Activated CD8-positive, alpha-beta T cell treated with anti-CD3 and anti-CD28 coated beads, Interleukin-2, amount 10 ng/mL, durations not matched to agents 7 days and 5 days (primary cell): ENCODE data around the gene PKP3. TPM values are rescaled to one million over a fixed set of nuclear protein-coding genes. Genes with fewer than 3 reads are reported as not detected.
"Not testable (repeated sequence)": the region's sequence is repeated elsewhere in the genome, so short reads cannot be mapped to it uniquely, and the experiment has no call there.

Experiments
- ATAC-seq: fragments of 150-1000 bp; cut with Tn5 transposase; one replicate; pipeline ENCODE4 v1.10.0; 2021; ENCODE audit warnings: moderate library complexity
- CTCF ChIA-PET: fragments of 350-600 bp; sonication (Branson Sonifier 250); formaldehyde crosslinking; loops from one replicate; lab custom pipeline; 2021; ENCODE audit warnings: antibody characterized with exemption; lab: Charles Lee
- POLR2A ChIA-PET: fragments of 350-600 bp; sonication (Branson Sonifier 250); formaldehyde crosslinking; loops from one replicate; lab custom pipeline; 2021; ENCODE audit warnings: antibody characterized with exemption; lab: Charles Lee
- DNase-seq: peaks from one replicate; pipeline ENCODE4 v3.0.0-alpha.2; 2020
- H3K27ac Mint-ChIP-seq: one replicate; pipeline ENCODE4 v1.8.0; 2021; ENCODE audit warnings: mild to moderate bottlenecking, mixed read lengths
- H3K27me3 Mint-ChIP-seq: one replicate; pipeline ENCODE4 v1.8.0; 2021; ENCODE audit warnings: low read depth, mixed read lengths
- H3K36me3 Mint-ChIP-seq: one replicate; pipeline ENCODE4 v1.8.0; 2021; ENCODE audit warnings: low read depth, mixed read lengths
- H3K4me1 Mint-ChIP-seq: one replicate; pipeline ENCODE4 v1.8.0; 2021; ENCODE audit warnings: low read depth, mixed read lengths
- H3K4me3 Mint-ChIP-seq: one replicate; pipeline ENCODE4 v1.8.0; 2021; ENCODE audit warnings: mild to moderate bottlenecking, mixed read lengths
- H3K9me3 Mint-ChIP-seq: one replicate; pipeline ENCODE4 v1.8.0; 2022; ENCODE audit warnings: mixed read lengths; ENCODE audit not compliant: insufficient read depth
- total RNA-seq, 2 experiments: library from RNA; stranded (reverse); gene quantifications; one replicate each; pipeline ENCODE4 v1.2.3, GENCODE V29; 2021

The PKP3 gene, protein sequence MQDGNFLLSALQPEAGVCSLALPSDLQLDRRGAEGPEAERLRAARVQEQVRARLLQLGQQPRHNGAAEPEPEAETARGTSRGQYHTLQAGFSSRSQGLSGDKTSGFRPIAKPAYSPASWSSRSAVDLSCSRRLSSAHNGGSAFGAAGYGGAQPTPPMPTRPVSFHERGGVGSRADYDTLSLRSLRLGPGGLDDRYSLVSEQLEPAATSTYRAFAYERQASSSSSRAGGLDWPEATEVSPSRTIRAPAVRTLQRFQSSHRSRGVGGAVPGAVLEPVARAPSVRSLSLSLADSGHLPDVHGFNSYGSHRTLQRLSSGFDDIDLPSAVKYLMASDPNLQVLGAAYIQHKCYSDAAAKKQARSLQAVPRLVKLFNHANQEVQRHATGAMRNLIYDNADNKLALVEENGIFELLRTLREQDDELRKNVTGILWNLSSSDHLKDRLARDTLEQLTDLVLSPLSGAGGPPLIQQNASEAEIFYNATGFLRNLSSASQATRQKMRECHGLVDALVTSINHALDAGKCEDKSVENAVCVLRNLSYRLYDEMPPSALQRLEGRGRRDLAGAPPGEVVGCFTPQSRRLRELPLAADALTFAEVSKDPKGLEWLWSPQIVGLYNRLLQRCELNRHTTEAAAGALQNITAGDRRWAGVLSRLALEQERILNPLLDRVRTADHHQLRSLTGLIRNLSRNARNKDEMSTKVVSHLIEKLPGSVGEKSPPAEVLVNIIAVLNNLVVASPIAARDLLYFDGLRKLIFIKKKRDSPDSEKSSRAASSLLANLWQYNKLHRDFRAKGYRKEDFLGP
- under 1 TPM in 1 of 2 experiments, not detected in 1; 0.13 TPM for total RNA-seq

DNA sequence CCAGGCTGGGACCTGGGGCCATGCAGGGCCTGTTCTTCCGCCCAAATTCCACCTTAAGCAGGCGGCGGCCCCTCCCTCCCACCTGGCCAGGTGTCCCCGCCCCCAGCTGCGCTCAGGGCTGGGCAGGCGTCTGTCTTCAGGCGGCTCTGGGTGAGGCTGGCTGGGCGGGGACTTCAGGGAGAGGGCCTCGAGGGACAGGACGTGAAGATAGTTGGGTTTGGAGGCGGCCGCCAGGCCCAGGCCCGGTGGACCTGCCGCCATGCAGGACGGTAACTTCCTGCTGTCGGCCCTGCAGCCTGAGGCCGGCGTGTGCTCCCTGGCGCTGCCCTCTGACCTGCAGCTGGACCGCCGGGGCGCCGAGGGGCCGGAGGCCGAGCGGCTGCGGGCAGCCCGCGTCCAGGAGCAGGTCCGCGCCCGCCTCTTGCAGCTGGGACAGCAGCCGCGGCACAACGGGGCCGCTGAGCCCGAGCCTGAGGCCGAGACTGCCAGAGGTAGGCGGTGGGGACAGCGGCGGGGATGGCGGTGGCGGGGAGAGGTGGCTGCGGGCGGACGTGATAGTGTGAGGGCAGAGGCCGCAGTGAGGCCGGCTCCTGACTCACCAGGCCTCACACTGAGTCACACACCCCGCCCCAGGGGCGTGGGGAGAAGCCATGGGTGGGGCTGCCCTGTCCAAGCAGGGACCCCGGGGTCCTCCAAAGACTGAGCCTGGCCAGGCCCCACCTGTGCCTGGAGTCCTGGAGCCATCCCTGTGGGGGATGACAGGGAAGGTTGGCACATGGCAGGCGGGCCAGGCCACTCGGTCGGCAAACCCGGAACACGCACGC, at the start of gene PKP3:
Gene PKP3, plus strand, starts transcription at position 176 of the 824 bp plus-strand sequence. Its CDS starts 84 bp downstream, at position 260.
- Mint-ChIP-seq H3K4me3 (no peak within 1 kb of the TSS), H3K27ac (no peak within 1 kb of the TSS), H3K9me3 (no peaks in the 10 kb centered on the region), H3K27me3 (no peaks in the 10 kb centered on the region), H3K4me1 (peaks cover 8% of the 10 kb centered on the region), H3K36me3 (no peaks in the 10 kb centered on the region)
- no peak for DNase-seq
- POLR2A ChIA-PET, result no interaction called here
- ATAC-seq, result no peak
- CTCF ChIA-PET, result no interaction called here

- H3K4me3 Mint-ChIP-seq, result no peak overlapping the region
- CTCF ChIA-PET, result no interaction called here
- peaks cover 19% of the 10 kb centered on the region for H3K4me1 Mint-ChIP-seq
- ATAC-seq, result no peak
- POLR2A ChIA-PET, result no interaction called here
- peaks cover 7% of the 10 kb centered on the region for H3K36me3 Mint-ChIP-seq
- DNase-seq, result no peak
- H3K27me3 Mint-ChIP-seq, result peaks cover 2% of the 10 kb centered on the region
- H3K9me3 Mint-ChIP-seq, result no peaks in the 10 kb centered on the region
- no peak overlapping the region for H3K27ac Mint-ChIP-seq
Measured at GRCh38 chr11:344836-345578, 49.0 kb upstream of the PKP3 start.

DNA sequence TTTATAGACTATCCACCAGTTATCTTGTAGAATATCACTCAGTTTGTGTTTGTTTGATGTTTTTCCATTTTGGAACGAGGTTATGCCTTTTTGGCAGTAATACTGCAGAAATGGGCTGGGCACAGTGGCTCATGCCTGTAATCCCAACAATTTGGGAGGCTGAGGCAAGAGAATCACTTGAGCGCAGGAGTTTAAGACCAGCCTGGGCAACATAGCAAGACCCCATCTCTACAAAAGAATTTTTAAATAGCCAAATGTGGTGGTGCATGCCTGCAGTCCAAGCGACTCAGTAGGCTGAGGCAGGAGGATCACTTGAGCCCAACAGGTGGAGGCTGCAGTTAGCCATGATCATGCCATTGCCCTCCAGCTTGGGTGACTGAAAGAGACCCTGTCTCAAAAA, 47.5 kb upstream of the PKP3 start:
- ChIA-PET CTCF (no interaction called here), POLR2A (no interaction called here)
- Mint-ChIP-seq H3K27ac (no peak overlapping the region), H3K4me1 (peaks cover 24% of the 10 kb centered on the region), H3K27me3 (peaks cover 5% of the 10 kb centered on the region), H3K9me3 (no peaks in the 10 kb centered on the region), H3K36me3 (peaks cover 7% of the 10 kb centered on the region), H3K4me3 (no peak overlapping the region)
- DNase-seq, result no peak
- ATAC-seq, result no peak

GRCh38 chr11:349270-349954, 44.6 kb upstream of the PKP3 start:
- peaks cover 39% of the 10 kb centered on the region for H3K4me1 Mint-ChIP-seq
- H3K9me3 Mint-ChIP-seq, ATAC-seq, H3K4me3 Mint-ChIP-seq, H3K36me3 Mint-ChIP-seq, H3K27ac Mint-ChIP-seq, DNase-seq, H3K27me3 Mint-ChIP-seq: not testable (repeated sequence)
- ChIA-PET CTCF (interaction anchor here (0.9 to 1.5 kb wide), 3 partner anchors 17 to 44 kb away, joined by 3 to 4 read pairs (median 3); no protein-coding TSS in a partner anchor), POLR2A (interaction anchor here (0.9 to 2.1 kb wide), 2 partner anchors 20 to 143 kb away, joined by 3 to 5 read pairs; partner anchors contain the start of gene BET1L)

DNA sequence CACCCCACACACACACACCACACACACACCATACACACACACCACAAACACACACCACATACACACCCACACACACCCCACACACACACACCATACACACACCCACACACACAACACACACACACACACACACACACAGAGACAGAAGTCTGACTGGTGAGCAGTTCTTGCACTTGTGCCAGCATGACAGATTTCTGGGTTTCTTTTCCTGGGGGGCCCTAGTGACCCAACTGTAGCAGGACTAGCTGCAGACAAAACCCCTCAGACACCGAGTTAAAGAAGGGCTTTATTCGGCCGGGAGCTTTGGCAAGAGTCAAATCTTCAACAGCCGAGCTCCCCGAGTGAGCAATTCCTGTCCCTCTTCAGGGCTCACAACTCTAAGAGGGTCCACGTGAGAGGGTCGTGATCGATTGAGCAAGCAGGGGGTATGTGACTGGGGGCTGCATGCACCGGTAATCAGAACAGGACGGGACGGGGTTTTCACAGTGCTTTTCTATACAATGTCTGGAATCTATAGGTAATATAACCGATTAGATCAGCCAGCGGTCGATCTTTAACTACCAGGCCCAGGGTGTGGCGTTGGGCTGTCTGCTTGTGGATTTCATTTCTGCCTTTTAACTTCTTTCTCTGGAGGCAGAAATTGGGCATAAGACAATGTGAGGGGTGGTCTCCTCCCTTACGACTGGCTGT, 43.8 kb upstream of the PKP3 start:
- Mint-ChIP-seq H3K4me1 (peaks cover 45% of the 10 kb centered on the region), H3K27ac (peak overlapping the region; percentile 76)
- POLR2A ChIA-PET, result interaction anchor here (0.7 kb wide), 1 partner anchor 72 kb away, joined by 3 read pairs; no protein-coding TSS in a partner anchor
- ATAC-seq, DNase-seq, H3K4me3 Mint-ChIP-seq, H3K36me3 Mint-ChIP-seq, H3K27me3 Mint-ChIP-seq, H3K9me3 Mint-ChIP-seq, CTCF ChIA-PET: not testable (repeated sequence)

GRCh38 chr11:350723-351255, 43.2 kb upstream of the PKP3 start:
- DNase-seq (no peak), ATAC-seq (no peak)
- ChIA-PET CTCF (no interaction called here), POLR2A (interaction anchor here (0.7 kb wide), 1 partner anchor 71 kb away, joined by 3 read pairs; no protein-coding TSS in a partner anchor)
- peaks cover 3% of the 10 kb centered on the region for H3K27me3 Mint-ChIP-seq
- no peaks in the 10 kb centered on the region for H3K36me3 Mint-ChIP-seq
- peak overlapping the region; percentile 76 for H3K27ac Mint-ChIP-seq
- H3K4me3 Mint-ChIP-seq, result no peak overlapping the region
- no peaks in the 10 kb centered on the region for H3K9me3 Mint-ChIP-seq
- H3K4me1 Mint-ChIP-seq, result peaks cover 49% of the 10 kb centered on the region

- POLR2A ChIA-PET, result no interaction called here
- no peak for DNase-seq
Measured at GRCh38 chr11:351411-351810, 42.6 kb upstream of the PKP3 start.

DNA sequence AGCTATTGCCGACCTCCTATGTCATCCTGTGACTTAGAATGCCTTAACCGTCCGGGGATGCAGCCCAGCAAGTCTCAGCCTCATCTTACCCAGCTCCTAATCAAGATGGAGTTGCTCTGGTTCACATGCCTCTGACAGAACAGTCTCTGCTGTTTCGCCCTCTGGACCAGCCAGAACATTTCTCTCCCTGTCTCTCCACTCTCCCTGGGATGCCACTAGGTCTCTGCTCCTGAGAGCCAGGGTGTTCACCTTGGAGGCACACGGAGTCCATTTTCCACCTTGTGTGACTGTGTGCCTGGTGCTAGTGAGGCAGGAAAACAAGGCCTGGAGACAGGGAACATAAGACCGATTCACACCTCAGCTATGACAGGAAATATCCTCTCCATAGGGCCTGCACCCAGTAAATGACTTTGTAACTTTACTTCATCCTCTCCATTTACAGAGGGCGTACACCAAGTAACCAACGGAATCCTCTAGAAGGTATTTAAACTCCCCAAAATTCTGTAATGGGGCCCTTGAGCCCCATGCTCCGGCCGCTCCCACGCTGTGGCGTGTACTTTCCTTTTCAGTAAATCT, 41.5 kb upstream of the PKP3 start:
- DNase-seq (no peak), ATAC-seq (no peak)
- Mint-ChIP-seq H3K4me1 (peaks cover 49% of the 10 kb centered on the region), H3K4me3 (no peak overlapping the region), H3K9me3 (no peaks in the 10 kb centered on the region), H3K27me3 (peaks cover 3% of the 10 kb centered on the region), H3K36me3 (no peaks in the 10 kb centered on the region), H3K27ac (no peak overlapping the region)
- ChIA-PET CTCF (interaction anchor here (1.3 to 1.7 kb wide), 3 partner anchors 12 to 47 kb away, joined by 3 to 6 read pairs (median 5); no protein-coding TSS in a partner anchor), POLR2A (interaction anchor here (0.6 to 1.4 kb wide), 2 partner anchors 22 to 25 kb away, joined by 3 to 4 read pairs; no protein-coding TSS in a partner anchor)

More at GRCh38 chr11:351411-351810, 42.6 kb upstream of the PKP3 start:
- H3K27ac Mint-ChIP-seq, result peak overlapping the region; percentile 11
- peaks cover 3% of the 10 kb centered on the region for H3K27me3 Mint-ChIP-seq
- H3K9me3 Mint-ChIP-seq, result no peaks in the 10 kb centered on the region
- H3K36me3 Mint-ChIP-seq, result no peaks in the 10 kb centered on the region
- peaks cover 49% of the 10 kb centered on the region for H3K4me1 Mint-ChIP-seq
- CTCF ChIA-PET, result interaction anchor here (1.3 kb wide), 1 partner anchor 22 kb away, joined by 3 read pairs; no protein-coding TSS in a partner anchor
- H3K4me3 Mint-ChIP-seq, result no peak overlapping the region
- ATAC-seq, result no peak

DNA sequence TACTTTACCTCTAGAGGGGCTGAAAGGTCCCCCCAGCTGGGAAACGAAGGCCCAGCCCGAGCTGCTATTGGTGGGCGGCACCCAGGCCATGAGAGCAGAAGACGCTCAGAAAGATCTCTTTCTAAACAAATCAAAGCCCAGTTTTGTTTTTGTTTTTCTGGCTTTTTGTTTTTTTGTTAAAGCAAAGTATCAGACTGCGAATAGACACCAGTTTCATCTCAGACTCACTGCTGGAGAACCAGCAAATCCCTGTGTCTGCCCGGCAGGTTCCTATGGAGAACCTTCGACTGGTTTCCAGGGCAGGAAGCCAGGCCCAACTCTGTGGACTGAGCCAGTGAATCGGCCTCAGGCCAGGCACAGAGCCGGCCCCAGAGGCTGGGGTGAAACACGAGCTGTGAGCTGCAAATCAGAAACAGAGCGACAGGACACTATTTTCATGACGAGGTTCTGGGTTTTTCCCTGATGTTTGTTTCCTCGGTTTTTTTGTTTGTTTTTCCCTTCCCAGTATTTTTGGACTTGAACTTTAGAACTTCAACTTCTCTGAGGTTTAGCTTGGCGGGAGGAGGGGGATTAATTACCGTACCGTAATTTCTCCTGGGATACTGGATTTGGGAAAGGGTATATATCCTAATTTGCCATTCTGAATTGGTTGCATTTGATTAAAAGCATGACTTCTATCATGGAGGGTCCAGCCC, 40.7 kb upstream of the PKP3 start:
- POLR2A ChIA-PET, result interaction anchor here (0.6 to 1.4 kb wide), 2 partner anchors 22 to 26 kb away, joined by 3 to 4 read pairs; no protein-coding TSS in a partner anchor
- H3K27me3 Mint-ChIP-seq, result peaks cover 3% of the 10 kb centered on the region
- no peak for DNase-seq
- ATAC-seq, result no peak
- CTCF ChIA-PET, result interaction anchor here (1.3 to 1.7 kb wide), 2 partner anchors 13 to 48 kb away, joined by 5 to 6 read pairs; no protein-coding TSS in a partner anchor
- peaks cover 49% of the 10 kb centered on the region for H3K4me1 Mint-ChIP-seq
- no peaks in the 10 kb centered on the region for H3K36me3 Mint-ChIP-seq
- no peak overlapping the region for H3K4me3 Mint-ChIP-seq
- H3K27ac Mint-ChIP-seq, result no peak overlapping the region
- no peaks in the 10 kb centered on the region for H3K9me3 Mint-ChIP-seq
